Fibroblast of skin of right quadriceps (primary cell): Measurements from ENCODE around the gene NDUFA5.
A peak's percentile ranks its signal among the peaks of the same experiment; 100 is the strongest.
"Not testable (repeated sequence)": the region's sequence is repeated elsewhere in the genome, so short reads cannot be mapped to it uniquely, and the experiment has no call there.

Experiments used
- DNase-seq: peaks from one replicate; pipeline ENCODE4 v3.0.0-alpha.2; 2013

The NDUFA5 gene

DNA sequence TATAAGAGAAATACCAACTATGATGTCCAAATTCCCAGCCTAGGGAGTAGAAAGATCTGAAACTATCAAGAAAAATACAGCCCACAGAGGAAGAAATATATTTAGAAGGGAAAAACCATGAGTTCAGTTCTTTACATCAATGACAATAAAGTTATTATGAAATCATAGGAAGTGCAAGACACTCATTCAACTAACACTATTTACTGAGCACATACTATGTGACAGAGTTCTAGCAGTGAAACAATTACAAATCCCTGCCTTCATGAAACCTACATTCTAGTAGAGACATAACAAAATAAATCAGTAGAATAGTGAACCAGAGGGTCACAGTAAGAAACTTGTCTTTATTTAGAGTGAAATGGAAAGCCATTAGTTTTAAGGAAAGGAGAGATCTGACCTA, 2.1 kb downstream of the NDUFA5 start:
- no peak for DNase-seq

- DNase-seq = no peak
Observed at GRCh38 chr7:123553159-123553558, 4.5 kb downstream of the NDUFA5 start.

GRCh38 chr7:123552641-123553040, 5.0 kb downstream of the NDUFA5 start:
- DNase-seq = no peak

GRCh38 chr7:123552134-123552533, 5.5 kb downstream of the NDUFA5 start:
- DNase-seq = not testable (repeated sequence)

- peak; percentile 9 for DNase-seq
Observed at GRCh38 chr7:123548406-123548805, 9.2 kb downstream of the NDUFA5 start.

GRCh38 chr7:123539871-123540270, 17.7 kb downstream of the NDUFA5 start:
- DNase-seq = no peak

GRCh38 chr7:123538897-123539296, 18.7 kb downstream of the NDUFA5 start:
- DNase-seq = peak; percentile 4

GRCh38 chr7:123538189-123538714, 19.4 kb downstream of the NDUFA5 start:
- DNase-seq = peak; percentile 79

DNA sequence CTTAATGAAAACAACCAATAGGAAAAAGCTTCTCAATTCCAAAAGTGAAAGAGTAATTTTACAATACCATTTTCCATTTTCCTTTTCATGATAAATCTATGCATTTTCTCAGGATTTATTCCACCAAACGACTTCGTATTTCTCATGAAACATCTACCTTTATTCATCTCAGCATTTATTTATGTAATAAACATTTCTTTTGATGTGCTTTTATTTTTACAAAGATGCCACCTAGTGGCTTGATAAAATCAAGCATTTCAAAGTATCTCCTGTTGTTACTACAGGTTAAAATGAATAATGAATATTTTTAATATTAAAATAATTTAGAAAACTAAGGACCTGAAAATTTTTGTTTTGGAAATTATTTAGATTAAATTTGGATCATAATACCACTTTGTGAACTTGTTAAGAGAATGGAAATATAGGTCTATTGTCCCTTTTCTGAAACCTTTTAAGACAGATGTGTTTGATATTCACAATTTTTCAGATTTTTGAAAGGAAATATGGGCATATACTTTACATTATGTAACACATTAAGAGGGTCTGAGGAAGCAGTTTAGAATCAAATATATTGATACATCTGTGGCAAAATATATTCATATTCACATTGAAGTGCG, 20.5 kb downstream of the NDUFA5 start:
- DNase-seq = peak; percentile 11

GRCh38 chr7:123535517-123535916, 22.1 kb downstream of the NDUFA5 start:
- DNase-seq = no peak

- peak; percentile 96 for DNase-seq
Observed at GRCh38 chr7:123534383-123535260, 23.0 kb downstream of the NDUFA5 start, which contains the start of gene IQUB. IQUB (minus strand) TSS chr7:123534595; CDS start chr7:123512340, 22,255 bp downstream.

DNA sequence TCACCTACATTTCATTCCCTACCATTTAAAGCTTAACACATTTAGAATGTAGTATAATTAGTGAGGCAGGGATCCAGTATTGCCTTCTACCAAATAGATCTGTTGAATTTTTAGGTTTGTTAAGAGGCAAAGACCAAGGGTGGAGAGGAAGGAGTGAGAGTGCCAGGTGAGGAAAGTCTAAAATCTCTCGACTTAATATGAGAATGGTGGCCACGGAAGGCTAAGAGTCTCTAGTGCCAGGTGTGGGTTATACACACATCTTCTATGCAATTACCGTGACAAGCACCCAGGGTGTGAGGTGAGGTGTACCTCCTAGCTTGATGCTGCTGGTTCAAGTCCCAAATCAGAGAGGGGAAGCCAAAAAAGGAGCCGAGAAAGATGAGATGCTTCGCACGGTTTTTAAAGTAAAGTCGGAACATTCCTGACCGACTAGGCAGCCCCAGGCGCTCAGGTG, 23.7 kb downstream of the NDUFA5 start:
- no peak for DNase-seq

- DNase-seq = no peak
Observed at GRCh38 chr7:123533553-123533917, 24.1 kb downstream of the NDUFA5 start.

DNA sequence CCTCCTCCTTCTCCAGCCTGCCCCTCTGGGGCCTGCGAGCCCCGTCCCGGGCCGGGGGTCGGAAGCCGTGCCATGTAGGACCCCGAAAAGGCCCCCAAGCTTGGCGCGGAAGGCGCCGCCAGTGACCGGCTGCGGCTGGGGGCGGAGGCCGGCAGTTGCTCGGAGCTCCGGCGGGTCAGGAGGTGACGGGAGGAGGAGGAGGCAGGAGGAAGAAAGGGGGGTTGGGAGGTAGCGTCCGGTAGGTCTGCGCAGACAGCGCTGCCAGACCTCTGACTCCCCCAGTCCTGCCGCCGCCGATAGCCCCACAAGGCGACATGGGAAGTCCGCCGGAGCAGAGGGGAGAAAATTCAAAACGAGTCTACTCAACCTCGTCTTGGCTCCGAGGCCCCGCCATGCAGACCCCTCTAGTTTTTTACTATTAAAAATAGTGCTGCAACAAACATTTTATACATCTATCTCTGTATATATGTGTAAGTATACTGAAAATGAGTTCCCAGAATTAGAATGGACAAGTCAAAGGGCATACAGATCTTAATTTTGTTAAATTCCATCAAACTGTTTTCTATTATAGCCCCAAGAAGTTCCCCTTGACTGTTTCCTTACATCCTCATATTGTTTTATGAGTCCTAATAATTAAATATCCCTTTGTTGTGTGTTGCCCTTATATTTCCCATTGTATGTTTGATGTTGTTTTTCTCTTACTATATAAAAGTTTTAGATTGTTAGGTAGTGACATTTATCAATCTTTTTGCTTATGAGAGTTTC, 24.6 kb downstream of the NDUFA5 start:
- DNase-seq = not testable (repeated sequence)

DNA sequence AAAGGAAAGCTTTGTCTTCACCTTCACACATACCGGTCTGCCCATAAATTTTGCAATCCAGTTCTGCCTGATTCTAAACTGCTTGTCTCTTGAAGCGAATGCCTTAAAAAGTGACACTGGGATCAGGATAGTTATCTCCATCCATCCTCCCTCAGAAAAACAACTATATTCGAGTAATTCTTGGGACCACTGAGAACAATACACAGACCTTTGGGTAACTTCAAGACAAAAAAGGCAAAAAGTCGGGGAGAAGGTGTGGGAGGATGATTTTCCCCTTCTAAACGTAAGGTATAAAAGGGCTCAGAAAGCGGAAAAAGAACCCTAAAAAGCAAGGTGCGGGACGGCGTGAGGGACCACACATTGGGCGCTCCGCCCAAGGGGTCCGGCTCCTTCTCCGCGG, 25.3 kb downstream of the NDUFA5 start:
- not testable (repeated sequence) for DNase-seq

- not testable (repeated sequence) for DNase-seq
Observed at GRCh38 chr7:123530035-123530591, 27.5 kb downstream of the NDUFA5 start.

DNA sequence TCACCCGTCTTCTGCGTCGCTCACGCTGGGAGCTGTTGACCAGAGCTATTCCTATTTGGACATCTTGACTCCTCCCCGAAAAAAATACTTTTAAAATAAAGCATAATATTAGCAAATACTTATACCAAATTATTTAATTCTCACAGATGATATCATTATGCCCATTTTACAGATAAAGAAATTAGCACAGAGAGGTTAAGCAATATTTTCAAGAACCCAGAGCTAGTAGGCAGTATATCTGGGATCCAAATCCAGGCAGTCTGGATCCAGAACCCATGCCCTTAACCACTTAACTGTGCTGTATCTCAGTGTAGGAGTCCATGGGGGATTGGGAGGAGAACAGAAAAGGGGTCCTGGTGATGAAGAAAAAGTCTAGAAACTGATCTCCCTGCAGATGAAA, 29.4 kb downstream of the NDUFA5 start:
- no peak for DNase-seq

- not testable (repeated sequence) for DNase-seq
Observed at GRCh38 chr7:123527712-123528225, 29.8 kb downstream of the NDUFA5 start.

GRCh38 chr7:123526533-123526932, 31.1 kb downstream of the NDUFA5 start:
- DNase-seq = not testable (repeated sequence)

- no peak for DNase-seq
Observed at GRCh38 chr7:123522066-123522465, 35.6 kb downstream of the NDUFA5 start.

DNA sequence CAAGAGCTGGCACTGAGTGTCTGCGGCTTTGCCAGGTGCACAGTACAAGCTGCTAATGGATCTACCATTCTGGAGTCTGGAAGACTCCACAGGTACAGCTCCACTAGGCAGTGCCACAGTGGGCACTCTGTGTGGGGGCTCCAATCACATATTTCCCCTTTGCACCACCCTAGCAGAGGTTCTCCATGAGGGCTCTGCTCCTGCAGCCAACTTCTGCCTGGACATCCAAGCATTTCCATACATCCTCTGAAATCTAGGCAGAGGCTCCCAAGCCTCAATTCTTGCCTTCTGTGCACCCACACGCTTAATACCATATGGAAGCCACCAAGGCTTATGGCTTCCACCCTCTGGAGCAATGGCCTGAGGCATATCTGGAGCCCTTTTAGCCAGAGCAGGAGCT, 52.4 kb downstream of the NDUFA5 start:
- DNase-seq = no peak

DNA sequence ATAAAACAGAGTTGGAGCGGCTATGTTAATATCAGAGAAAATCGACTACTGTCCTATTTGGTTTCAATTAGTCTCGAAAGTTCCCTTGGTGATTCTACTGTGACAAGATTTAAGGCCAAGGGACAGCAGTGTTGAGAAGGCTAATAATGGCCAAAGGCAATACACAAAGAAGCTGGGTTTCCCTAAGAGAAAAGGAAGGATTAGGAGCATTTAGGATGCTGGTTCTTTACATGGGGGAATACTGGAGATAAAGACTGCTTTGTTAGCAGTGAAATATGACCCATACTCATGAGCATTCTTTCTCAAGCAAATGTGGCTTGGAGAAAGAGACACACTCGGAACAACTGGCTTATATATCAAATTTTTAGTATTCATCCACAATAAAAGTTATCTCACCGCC, 55.4 kb downstream of the NDUFA5 start:
- DNase-seq = no peak
